Measurements from ENCODE around the gene DNAH8. TPM values are rescaled to one million over a fixed set of nuclear protein-coding genes. Genes with fewer than 3 reads are reported as not detected.
"Not testable (repeated sequence)": the region's sequence is repeated elsewhere in the genome, so short reads cannot be mapped to it uniquely, and the experiment has no call there.

DNAH8 gene
- total RNA-seq, 1 experiment from 2014 or later = 0.15 TPM

DNA sequence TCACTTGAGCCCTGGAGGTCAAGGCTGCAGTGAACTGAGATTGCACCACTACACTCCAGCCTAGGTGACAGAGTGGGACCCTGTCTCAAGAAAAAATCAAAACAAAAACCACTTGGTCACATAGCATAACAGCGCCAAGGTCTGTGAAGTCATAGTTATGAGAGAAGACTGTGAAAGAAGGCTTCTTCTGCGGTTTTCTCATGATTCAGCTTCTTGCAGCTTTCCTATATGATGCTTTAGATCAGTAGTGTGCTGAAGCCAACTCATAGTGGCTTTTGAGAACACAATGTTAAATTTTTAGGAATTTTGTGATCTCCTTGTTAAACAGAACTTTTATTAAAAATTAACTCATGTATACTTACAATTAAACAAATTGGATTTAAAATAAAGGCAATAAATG lies 197.3 kb downstream of the DNAH8 start:
- no peak overlapping the region for H3K4me3 ChIP-seq (ENCODE audit: low read length)
- H3K9me3 ChIP-seq (ENCODE audit: low read length) = no peaks in the 10 kb centered on the region
- ChIA-PET CTCF (no interaction called here), POLR2A (ENCODE audit: unreplicated experiment) (no interaction called here)
- H3K4me1 ChIP-seq (ENCODE audit: insufficient read depth, low read length) = no peaks in the 10 kb centered on the region
- no peak overlapping the region for H3K4me2 ChIP-seq (ENCODE audit: low read length)
- H4K20me1 ChIP-seq (ENCODE audit: low read length) = no peaks in the 10 kb centered on the region
- H3K36me3 ChIP-seq (ENCODE audit: low read depth, low read length) = no peaks in the 10 kb centered on the region
- TF ChIP-seq EZH2phosphoT487 (IDR thresholded peaks at IDR 0.05; ENCODE audit: borderline replicate concordance, low read length) (no peak), EZH2 (IDR thresholded peaks at IDR 0.05; ENCODE audit: low read length, unreplicated experiment) (no peak)
- TF ChIP-seq, protein P1, sequence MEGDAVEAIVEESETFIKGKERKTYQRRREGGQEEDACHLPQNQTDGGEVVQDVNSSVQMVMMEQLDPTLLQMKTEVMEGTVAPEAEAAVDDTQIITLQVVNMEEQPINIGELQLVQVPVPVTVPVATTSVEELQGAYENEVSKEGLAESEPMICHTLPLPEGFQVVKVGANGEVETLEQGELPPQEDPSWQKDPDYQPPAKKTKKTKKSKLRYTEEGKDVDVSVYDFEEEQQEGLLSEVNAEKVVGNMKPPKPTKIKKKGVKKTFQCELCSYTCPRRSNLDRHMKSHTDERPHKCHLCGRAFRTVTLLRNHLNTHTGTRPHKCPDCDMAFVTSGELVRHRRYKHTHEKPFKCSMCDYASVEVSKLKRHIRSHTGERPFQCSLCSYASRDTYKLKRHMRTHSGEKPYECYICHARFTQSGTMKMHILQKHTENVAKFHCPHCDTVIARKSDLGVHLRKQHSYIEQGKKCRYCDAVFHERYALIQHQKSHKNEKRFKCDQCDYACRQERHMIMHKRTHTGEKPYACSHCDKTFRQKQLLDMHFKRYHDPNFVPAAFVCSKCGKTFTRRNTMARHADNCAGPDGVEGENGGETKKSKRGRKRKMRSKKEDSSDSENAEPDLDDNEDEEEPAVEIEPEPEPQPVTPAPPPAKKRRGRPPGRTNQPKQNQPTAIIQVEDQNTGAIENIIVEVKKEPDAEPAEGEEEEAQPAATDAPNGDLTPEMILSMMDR (conservative IDR thresholded peaks at IDR 0.05; ENCODE audit: low read depth, low read length) = no peak
- DNase-seq (no peak), ATAC-seq (no peak)
- no peak overlapping the region for H3K27ac ChIP-seq (ENCODE audit: low read length)
- peaks cover 12% of the 10 kb centered on the region; the same call in 1 of the 2 replicates for H3K27me3 ChIP-seq (ENCODE audit: low read length)
- no peaks in the 10 kb centered on the region for H3K9me2 ChIP-seq (replicated peaks; ENCODE audit: low read length)
- BruUV-seq (replicated peaks) = no TSS peak
- no peaks in the 10 kb centered on the region for H3K79me2 ChIP-seq (ENCODE audit: low read length)
- intact Hi-C loops (cut with micrococcal nuclease) = no loop called here
- H3K9ac ChIP-seq (ENCODE audit: low read length) = no peak overlapping the region
- no peak overlapping the region for H2AFZ ChIP-seq (ENCODE audit: low read length)
- H3F3A ChIP-seq (ENCODE audit: low read length, unreplicated experiment) = no peaks in the 10 kb centered on the region

DNA sequence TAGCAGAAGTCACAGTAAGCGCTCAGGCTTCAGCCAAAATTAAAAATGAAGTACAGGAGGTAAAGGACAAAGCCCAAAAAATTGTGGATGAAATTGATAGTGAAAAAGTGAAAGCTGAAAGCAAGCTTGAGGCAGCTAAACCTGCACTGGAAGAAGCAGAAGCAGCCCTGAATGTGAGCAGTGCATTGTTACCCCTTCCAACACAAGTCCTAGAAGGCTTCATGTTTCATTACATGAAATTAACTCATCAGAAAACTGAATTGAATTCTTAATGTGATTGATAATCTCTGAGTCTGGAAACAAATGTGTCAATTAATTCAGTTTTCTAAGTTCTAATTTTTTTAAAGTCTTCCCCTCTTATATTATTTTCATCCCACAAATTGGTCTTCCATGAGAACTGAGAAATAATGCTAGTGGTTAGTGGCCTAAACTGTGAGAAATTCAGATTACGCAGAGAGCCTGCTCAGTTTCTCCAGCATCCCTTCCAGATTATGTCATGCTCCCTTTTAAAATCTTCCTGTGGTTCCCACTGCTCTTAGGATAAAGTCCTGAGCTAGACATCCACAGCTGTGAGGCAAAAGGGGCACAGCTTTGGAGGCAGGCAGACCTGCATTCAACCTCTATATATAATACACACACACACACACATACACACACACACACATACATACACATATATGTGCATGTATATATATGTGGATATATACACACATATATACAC lies 200.3 kb downstream of the DNAH8 start:
- Histone ChIP-seq H3K4me3 (ENCODE audit: low read length) (no peak overlapping the region), H3K27me3 (ENCODE audit: low read length) (peaks cover 24% of the 10 kb centered on the region), H3K36me3 (ENCODE audit: low read depth, low read length) (no peaks in the 10 kb centered on the region), H3K9me3 (ENCODE audit: low read length) (no peaks in the 10 kb centered on the region), H3K27ac (ENCODE audit: low read length) (no peak overlapping the region), H4K20me1 (ENCODE audit: low read length) (no peaks in the 10 kb centered on the region), H3K4me1 (ENCODE audit: insufficient read depth, low read length) (no peaks in the 10 kb centered on the region), H3F3A (ENCODE audit: low read length, unreplicated experiment) (no peaks in the 10 kb centered on the region), H3K9me2 (replicated peaks; ENCODE audit: low read length) (no peaks in the 10 kb centered on the region), H3K9ac (ENCODE audit: low read length) (no peak overlapping the region), H3K79me2 (ENCODE audit: low read length) (no peaks in the 10 kb centered on the region), H3K4me2 (ENCODE audit: low read length) (no peak overlapping the region), H2AFZ (ENCODE audit: low read length) (no peak overlapping the region)
- BruUV-seq (replicated peaks) = no TSS peak
- POLR2A ChIA-PET (ENCODE audit: unreplicated experiment) = no interaction called here
- DNase-seq = no peak
- intact Hi-C loops (cut with micrococcal nuclease) = no loop called here
- CTCF ChIA-PET = no interaction called here
- TF ChIP-seq EZH2phosphoT487 (IDR thresholded peaks at IDR 0.05; ENCODE audit: borderline replicate concordance, low read length) (no peak), EZH2 (IDR thresholded peaks at IDR 0.05; ENCODE audit: low read length, unreplicated experiment) (no peak)
- TF ChIP-seq, protein P1 (conservative IDR thresholded peaks at IDR 0.05; ENCODE audit: low read depth, low read length) = no peak
- no peak for ATAC-seq

DNA sequence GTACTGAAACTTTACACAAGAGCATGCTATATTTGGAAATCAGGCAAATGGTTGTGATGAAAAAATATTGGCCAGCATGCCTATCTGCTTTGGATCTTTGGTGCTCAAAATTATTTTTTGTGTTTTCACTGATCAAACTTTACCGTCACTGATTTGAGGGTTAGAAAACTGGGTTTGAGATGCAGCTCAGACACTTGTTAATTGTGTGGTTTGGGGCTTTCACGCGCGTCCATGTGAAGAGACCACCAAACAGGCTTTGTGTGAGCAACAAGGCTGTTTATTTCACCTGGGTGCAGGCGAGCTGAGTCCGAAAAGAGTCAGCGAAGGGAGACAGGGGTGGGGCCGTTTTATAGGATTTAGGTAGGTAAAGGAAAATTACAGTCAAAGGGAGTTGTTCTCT lies 206.4 kb downstream of the DNAH8 start:
- H3K4me1 ChIP-seq (ENCODE audit: insufficient read depth, low read length); H3K9me3 ChIP-seq (ENCODE audit: low read length); H3F3A ChIP-seq (ENCODE audit: low read length, unreplicated experiment); CTCF ChIA-PET; H3K4me3 ChIP-seq (ENCODE audit: low read length); H3K9ac ChIP-seq (ENCODE audit: low read length); BruUV-seq (replicated peaks); H3K36me3 ChIP-seq (ENCODE audit: low read depth, low read length); H4K20me1 ChIP-seq (ENCODE audit: low read length); H3K9me2 ChIP-seq (replicated peaks; ENCODE audit: low read length); DNase-seq; intact Hi-C loops (cut with micrococcal nuclease); ATAC-seq; H3K4me2 ChIP-seq (ENCODE audit: low read length); H3K79me2 ChIP-seq (ENCODE audit: low read length); H3K27ac ChIP-seq (ENCODE audit: low read length); POLR2A ChIA-PET (ENCODE audit: unreplicated experiment); H2AFZ ChIP-seq (ENCODE audit: low read length): not testable (repeated sequence)
- peaks cover 61% of the 10 kb centered on the region for H3K27me3 ChIP-seq (ENCODE audit: low read length)
